DOHH2 (cell line): Measurements from ENCODE around the gene B4GALNT4.
"Not testable (repeated sequence)": the region's sequence is repeated elsewhere in the genome, so short reads cannot be mapped to it uniquely, and the experiment has no call there.

Source experiments
- EZH2phosphoT487 ChIP-seq: fragments of 200-600 bp; sonication (generic); IDR thresholded peaks from 2 replicates; pipeline ENCODE4 v1.6.1; 2017; ENCODE audit warnings: borderline replicate concordance, mild to moderate bottlenecking, antibody characterized with exemption, low read length, moderate library complexity, mixed read lengths
- TF ChIP-seq, protein P1 (sequence below): fragments of 200-600 bp; sonication (generic); IDR thresholded peaks from one replicate; pipeline ENCODE4 v1.5.1; 2014; ENCODE audit warnings: antibody characterized with exemption, mild to moderate bottlenecking, low read depth, low read length; ENCODE audit not compliant: poor library complexity, severe bottlenecking

DNA sequence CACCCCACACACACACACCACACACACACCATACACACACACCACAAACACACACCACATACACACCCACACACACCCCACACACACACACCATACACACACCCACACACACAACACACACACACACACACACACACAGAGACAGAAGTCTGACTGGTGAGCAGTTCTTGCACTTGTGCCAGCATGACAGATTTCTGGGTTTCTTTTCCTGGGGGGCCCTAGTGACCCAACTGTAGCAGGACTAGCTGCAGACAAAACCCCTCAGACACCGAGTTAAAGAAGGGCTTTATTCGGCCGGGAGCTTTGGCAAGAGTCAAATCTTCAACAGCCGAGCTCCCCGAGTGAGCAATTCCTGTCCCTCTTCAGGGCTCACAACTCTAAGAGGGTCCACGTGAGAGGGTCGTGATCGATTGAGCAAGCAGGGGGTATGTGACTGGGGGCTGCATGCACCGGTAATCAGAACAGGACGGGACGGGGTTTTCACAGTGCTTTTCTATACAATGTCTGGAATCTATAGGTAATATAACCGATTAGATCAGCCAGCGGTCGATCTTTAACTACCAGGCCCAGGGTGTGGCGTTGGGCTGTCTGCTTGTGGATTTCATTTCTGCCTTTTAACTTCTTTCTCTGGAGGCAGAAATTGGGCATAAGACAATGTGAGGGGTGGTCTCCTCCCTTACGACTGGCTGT, 19.1 kb upstream of the B4GALNT4 start:
- TF ChIP-seq, protein P1, sequence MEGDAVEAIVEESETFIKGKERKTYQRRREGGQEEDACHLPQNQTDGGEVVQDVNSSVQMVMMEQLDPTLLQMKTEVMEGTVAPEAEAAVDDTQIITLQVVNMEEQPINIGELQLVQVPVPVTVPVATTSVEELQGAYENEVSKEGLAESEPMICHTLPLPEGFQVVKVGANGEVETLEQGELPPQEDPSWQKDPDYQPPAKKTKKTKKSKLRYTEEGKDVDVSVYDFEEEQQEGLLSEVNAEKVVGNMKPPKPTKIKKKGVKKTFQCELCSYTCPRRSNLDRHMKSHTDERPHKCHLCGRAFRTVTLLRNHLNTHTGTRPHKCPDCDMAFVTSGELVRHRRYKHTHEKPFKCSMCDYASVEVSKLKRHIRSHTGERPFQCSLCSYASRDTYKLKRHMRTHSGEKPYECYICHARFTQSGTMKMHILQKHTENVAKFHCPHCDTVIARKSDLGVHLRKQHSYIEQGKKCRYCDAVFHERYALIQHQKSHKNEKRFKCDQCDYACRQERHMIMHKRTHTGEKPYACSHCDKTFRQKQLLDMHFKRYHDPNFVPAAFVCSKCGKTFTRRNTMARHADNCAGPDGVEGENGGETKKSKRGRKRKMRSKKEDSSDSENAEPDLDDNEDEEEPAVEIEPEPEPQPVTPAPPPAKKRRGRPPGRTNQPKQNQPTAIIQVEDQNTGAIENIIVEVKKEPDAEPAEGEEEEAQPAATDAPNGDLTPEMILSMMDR, result not testable (repeated sequence)
- TF ChIP-seq EZH2phosphoT487, result not testable (repeated sequence)
